MG63 (cell line): ENCODE results near the gene VSIG10L. TPM values are rescaled to one million over a fixed set of nuclear protein-coding genes. Genes with fewer than 3 reads are reported as not detected.

Source experiments
- DNase-seq: peaks from one replicate; pipeline ENCODE4 v3.0.0-alpha.2; 2020
- H3K27me3 ChIP-seq: fragments of 250-450 bp; sonication (Bioruptor Pico); 2 replicates; pipeline ENCODE4 v1.5.1; 2020; ENCODE audit warnings: mild to moderate bottlenecking, moderate library complexity
- H3K36me3 ChIP-seq: fragments of 250-450 bp; sonication (Bioruptor Pico); 2 replicates; pipeline ENCODE4 v1.5.1; 2020; ENCODE audit warnings: mild to moderate bottlenecking, moderate library complexity
- H3K4me3 ChIP-seq: fragments of 250-450 bp; sonication (Bioruptor Pico); 2 replicates; pipeline ENCODE4 v1.5.1; 2020; ENCODE audit warnings: mild to moderate bottlenecking, moderate library complexity
- H3K9me3 ChIP-seq: fragments of 250-450 bp; sonication (Bioruptor Pico); 2 replicates; pipeline ENCODE4 v1.5.1; 2020; ENCODE audit warnings: mild to moderate bottlenecking, moderate library complexity
- total RNA-seq: library from RNA; depleted of rRNA; stranded (reverse); fragments of >200 nt; shearing (Covaris generic); gene quantifications from 2 replicates; pipeline ENCODE4 v1.2.3, GENCODE V29; 2014; ENCODE audit warnings: low replicate concordance; rRNA removed

VSIG10L gene
- 0.10 and 0.95 TPM in 2 replicates for total RNA-seq

DNA sequence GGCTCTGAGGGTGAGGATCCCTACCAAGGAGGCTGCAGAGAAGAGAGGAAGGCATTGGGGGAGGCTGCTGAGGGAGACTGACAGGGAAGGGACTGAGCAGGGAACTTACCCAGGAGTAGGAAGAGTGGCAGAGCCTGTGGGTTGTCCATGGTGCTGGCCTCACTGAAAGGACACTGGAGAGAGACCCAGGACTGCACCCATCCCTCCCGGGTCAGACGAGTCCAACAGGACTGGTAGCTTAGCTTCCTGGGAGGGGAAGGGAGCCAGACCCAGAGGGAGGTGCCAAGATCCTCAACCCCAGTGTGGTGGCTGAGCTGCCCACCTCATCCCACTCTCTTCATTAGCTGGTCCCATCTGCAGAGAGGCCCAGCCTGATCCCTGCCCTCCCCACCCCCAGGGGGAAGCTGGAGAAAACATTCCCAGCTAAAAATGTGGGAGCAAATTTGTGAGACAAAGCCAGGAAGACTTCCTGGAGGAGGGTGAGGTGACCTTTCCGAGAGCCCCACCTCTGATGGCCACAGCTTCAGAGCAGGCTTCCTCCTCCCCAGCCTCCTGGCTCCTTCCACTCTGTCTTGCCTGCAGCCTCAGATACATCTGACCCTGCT is at the start of gene VSIG10L:
Gene VSIG10L, minus strand, starts transcription at position 164 of the 605 bp plus-strand sequence. Its CDS starts 15 bp downstream, at position 149.
- Histone ChIP-seq H3K36me3 (peaks cover 17% of the 10 kb centered on the region), H3K4me3 (no peak within 1 kb of the TSS), H3K27me3 (no peaks in the 10 kb centered on the region), H3K9me3 (no peaks in the 10 kb centered on the region)
- DNase-seq, result no peak

DNA sequence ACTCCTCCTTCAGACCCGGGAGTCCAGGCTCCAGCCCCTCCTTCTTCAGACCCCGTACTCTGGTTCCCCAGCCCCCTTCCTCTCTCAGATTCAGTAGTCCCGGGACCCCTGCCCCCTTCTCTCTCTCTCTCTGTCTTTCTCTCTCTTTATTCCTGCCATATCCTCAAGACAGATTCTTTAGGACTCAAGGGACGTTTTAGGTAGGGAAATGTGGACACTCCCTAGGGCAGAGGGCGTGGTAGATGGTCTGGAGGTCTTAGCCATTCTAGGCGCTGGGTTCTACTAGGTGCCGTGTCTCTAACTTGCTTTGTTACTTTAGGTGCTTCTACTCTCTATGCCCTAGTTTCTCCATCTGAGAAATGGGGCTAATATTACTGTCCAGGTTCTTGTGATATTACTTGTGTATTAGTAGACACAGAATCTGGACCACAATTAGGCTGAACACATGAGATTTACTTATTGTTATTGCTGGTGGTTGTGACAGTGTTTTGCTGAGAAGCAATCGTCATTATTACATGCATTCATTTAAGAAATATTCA is 49.2 kb upstream of the VSIG10L start:
- no peaks in the 10 kb centered on the region for H3K9me3 ChIP-seq
- H3K27me3 ChIP-seq, result no peaks in the 10 kb centered on the region
- H3K4me3 ChIP-seq, result no peak overlapping the region
- DNase-seq, result no peak
- no peaks in the 10 kb centered on the region for H3K36me3 ChIP-seq

DNA sequence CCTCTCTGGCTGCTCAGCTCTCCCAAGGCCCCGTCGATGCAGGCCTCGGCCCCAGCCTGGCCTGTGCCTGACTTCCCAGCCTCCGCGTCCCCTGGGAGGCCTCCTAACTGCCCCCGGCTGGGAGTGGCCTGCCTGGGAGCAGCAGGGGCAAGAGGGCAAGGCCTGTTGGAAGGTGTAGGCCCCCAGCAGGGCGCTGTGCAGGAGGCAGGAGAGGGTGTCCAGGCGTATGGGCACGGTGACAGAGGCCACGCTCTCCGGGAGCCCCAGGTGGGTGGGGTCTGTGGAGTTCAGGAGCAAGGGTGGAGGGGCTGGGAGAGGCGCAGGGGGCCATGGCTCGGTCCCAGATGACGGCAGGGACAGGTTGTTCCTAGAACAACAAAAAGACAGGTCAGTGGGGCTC is 47.2 kb upstream of the VSIG10L start:
- no peak for DNase-seq
- Histone ChIP-seq H3K27me3 (no peaks in the 10 kb centered on the region), H3K9me3 (no peaks in the 10 kb centered on the region), H3K4me3 (no peak overlapping the region), H3K36me3 (no peaks in the 10 kb centered on the region)

DNA sequence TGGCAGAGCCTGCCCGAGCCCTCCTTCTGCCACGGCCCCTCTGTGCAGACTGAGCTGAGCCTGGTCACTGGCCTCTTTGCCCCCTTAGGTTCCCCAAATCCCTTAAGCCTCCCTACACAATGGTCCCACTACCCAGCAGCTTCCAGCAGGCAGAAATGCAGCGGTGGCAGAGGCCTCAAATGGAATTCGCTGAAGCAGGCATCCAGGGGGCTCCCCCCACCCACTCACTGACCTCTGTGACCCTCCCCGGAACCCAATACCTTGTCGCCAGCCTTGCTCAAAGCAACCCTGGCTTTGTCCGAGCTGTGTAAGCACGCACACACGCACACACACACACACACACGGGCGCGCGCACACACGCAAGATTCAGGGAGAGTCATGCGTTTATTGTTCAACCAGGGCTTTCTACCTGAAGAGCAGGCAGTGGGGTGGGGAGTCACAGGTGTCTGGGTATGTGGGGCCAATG is 46.0 kb upstream of the VSIG10L start, which contains the start of gene LIM2:
Gene LIM2, minus strand, starts transcription at position 51 of the 466 bp plus-strand sequence. CDS start 531 bp downstream, outside the sequence.
- no peaks in the 10 kb centered on the region for H3K36me3 ChIP-seq
- DNase-seq, result no peak
- H3K4me3 ChIP-seq, result no peak within 1 kb of the TSS
- H3K27me3 ChIP-seq, result no peaks in the 10 kb centered on the region
- no peaks in the 10 kb centered on the region for H3K9me3 ChIP-seq

DNA sequence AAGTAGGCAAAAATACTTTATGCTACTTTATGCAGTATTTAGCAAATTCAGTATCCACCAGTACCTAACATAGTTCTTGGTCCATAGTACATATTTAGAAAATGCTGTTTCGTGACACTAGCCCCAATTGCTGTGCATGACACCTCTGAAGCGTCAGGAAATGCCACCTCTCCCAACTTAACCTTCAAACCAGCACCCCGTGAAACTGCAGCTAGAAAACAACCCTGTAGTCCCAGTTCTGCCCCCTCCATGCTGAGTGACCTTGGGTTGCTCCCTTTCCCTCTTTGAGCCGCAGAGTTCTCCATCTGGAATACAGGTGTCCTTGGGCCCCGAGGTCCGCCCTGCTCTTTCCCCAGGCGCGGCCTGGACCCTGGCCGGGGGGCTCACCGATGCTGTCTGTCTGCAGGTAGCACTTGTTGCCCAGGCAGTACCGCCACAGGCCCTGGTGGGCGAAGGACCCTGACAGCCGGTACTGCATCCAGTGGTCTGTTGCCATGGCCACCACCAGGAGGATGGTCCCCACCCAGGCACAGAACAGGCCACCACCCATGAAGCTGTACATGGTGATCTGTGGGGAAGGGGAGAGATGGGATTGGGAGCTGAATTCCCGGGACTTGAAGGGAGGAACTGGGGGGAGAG is 45.1 kb upstream of the VSIG10L start:
- no peak for DNase-seq
- no peaks in the 10 kb centered on the region for H3K27me3 ChIP-seq

DNA sequence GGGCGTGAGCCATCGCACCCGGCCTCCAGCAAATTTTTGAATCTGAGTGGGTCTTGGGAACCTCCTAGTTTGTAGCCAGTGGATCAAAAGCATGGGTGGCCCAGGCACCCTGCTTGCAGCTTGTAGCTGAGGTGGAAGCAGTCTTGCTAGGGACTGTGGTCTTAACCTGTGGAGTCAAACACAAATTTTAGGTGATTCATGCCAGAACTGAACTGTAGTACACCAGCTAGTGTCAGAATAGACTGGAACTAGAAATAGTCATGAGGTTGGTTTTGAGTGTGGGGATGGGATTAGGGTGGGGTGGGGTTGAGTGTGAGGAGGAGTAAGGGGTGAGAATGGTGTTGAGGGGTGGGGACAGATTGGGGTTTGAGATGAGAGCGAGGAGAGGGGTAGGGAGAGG is 40.1 kb upstream of the VSIG10L start:
- no peaks in the 10 kb centered on the region for H3K27me3 ChIP-seq
- H3K9me3 ChIP-seq, result no peaks in the 10 kb centered on the region
- no peak for DNase-seq
- no peaks in the 10 kb centered on the region for H3K36me3 ChIP-seq
- no peak overlapping the region for H3K4me3 ChIP-seq

More for the DNA sequence above, 45.1 kb upstream of the VSIG10L start:
- Histone ChIP-seq H3K36me3 (no peaks in the 10 kb centered on the region), H3K4me3 (no peak overlapping the region), H3K9me3 (no peaks in the 10 kb centered on the region)

DNA sequence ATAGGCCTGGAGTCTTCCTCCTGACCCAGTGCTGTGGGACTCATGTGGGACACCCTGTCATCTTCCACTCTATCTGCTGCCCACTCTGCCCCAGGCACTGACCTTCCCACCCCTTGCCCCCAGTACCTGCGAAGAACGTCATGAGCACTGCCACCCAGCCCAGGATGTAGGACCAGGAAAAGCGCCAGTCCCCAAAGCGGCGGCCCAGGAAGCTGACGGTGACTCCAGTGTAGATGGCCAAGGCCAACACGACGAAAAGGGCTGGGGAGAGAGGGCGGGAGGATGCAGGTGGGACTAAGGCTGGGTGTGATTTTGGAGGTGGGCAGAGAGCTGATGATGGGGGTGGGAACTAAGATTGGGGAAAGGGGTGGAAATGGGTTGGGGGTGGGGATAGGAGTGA is 38.4 kb upstream of the VSIG10L start:
- Histone ChIP-seq H3K9me3 (no peaks in the 10 kb centered on the region), H3K36me3 (no peaks in the 10 kb centered on the region), H3K4me3 (no peak overlapping the region), H3K27me3 (no peaks in the 10 kb centered on the region)
- no peak for DNase-seq

DNA sequence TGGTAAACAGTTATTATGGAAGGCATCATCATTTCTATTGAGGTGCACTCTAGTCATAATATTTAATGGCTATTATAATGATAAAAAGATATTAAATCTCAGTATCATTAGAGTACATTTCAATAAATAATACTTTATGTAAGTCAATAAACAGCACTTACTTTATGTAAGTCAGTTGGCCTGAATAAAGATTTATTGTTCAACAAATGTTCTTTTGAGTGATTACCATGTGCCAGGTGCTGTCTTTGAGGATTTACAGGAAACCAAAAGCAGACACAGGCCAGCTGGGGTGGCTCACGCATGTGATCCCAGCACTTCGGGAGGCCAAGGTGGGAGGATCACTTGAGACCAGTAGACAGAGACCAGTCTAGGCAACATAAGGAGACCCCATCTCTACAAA is 35.5 kb upstream of the VSIG10L start:
- no peaks in the 10 kb centered on the region for H3K36me3 ChIP-seq
- H3K27me3 ChIP-seq, result no peaks in the 10 kb centered on the region
- no peak for DNase-seq
- no peaks in the 10 kb centered on the region for H3K9me3 ChIP-seq
- H3K4me3 ChIP-seq, result no peak overlapping the region

DNA sequence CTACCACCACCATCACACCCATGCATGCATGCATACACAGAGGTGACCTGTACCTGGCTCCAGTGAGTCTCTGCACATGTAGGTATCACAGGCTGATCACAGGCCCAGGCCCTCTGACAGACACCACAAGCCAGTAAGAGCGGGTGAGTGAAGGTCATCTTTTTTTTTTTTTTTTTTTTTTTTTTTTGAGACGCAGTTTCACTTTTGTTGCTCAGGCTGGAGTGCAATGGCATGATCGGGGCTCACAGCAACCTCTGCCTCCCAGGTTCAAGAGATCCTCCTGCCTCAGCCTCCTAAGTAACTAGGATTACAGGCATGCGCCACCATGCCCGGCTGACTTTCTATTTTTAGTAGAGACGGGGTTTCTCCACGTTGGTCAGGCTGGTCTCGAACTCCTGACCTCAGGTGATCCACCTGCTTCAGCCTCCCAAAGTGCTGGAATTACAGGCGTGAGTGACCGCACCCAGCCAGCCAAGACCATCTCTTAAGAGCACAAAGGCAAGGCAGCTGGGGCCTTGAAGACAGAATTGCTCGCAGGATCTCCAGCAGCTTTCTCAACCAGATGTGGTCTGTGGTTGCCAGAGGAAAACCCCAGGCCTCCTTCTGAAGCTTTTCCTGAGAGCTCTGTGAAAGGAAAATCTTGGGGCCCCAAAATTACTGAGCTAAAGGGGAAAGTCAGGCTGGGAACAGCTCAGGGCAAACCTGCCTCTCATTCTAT is 33.7 kb upstream of the VSIG10L start:
- no peak for DNase-seq
- no peaks in the 10 kb centered on the region for H3K36me3 ChIP-seq
- no peaks in the 10 kb centered on the region for H3K9me3 ChIP-seq
- H3K4me3 ChIP-seq, result no peak overlapping the region
- H3K27me3 ChIP-seq, result no peaks in the 10 kb centered on the region

DNA sequence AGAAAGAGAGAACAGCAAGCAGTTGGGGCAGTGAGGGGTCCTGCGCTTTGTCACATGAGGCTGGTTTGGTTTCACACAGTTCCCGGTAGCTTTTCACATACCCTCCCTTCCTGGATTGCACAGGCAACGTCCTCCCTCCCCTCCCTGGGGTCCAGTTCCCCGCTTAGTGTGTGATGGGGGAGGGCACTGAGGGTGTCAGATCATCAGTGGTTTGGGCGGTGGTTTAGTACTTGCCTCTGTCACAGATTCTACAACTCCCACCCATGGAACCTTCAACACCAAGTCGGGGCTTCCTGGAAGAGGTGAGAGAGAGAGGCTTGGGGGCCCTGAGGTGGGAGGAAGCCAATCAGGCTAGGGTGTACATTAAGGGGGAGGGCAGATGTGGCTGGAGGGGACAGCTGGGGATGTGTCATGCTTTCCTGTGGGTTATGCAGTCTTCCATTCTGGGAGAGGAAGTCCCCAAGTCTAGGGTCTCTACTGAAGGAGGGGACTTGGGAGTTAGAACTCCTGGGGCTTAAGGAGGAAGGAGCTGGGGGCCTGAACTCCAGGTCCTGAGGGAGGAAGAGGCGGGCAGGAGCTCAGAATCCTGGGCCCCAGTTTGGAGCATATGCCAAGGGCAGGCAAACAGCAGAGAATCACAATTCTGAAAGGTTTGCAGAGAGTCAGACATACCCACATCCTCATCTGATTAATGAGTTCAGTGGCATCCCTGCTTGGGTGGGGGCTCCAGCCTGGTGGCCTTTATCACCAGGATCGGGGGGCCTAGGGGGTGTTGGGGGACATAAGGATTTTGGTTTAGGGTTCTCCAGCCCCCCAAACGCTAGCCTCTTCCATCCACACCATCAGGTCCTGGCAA is 30.9 kb upstream of the VSIG10L start, which contains the start of gene NKG7:
Gene NKG7, minus strand, starts transcription at position 6 of the 856 bp plus-strand sequence. CDS start 119 bp downstream, outside the sequence.
- Histone ChIP-seq H3K27me3 (no peaks in the 10 kb centered on the region), H3K4me3 (no peak within 1 kb of the TSS)
- no peak for DNase-seq

DNA sequence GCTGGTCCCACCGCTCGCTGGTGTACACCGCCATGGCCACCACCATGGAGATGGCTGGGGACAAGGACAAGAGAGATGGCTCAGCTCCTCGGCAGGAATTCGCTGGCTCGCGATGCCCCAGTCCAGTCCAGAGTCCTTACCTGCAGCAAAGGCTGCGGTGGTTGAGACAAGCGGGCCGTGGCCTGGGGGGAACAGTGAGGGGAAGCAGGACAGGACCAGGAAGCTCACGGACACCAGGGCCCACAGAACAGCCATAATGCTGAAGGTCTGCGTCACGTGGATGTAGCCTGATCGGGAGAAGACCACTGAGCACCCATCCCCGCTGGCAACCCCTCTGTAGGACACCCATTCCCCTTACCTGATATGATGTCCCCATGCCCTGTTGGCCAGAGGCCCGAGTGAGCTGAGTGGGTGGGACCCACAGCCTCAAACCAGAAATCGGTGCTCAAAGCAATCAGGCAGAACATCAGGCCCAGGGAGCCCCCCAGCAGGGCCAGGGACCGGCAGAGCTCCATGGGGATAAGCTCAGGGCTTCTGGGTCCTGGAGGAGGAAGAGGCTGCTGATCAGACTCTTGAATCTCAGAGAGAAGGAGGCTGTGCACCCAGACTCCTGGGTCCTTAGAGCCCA is 30.2 kb upstream of the VSIG10L start:
- no peaks in the 10 kb centered on the region for H3K36me3 ChIP-seq
- no peak for DNase-seq
- no peaks in the 10 kb centered on the region for H3K27me3 ChIP-seq
- H3K9me3 ChIP-seq, result no peaks in the 10 kb centered on the region
- H3K4me3 ChIP-seq, result no peak overlapping the region

More for the DNA sequence above, 30.9 kb upstream of the VSIG10L start, which contains the start of gene NKG7:
- no peaks in the 10 kb centered on the region for H3K36me3 ChIP-seq
- H3K9me3 ChIP-seq, result no peaks in the 10 kb centered on the region

DNA sequence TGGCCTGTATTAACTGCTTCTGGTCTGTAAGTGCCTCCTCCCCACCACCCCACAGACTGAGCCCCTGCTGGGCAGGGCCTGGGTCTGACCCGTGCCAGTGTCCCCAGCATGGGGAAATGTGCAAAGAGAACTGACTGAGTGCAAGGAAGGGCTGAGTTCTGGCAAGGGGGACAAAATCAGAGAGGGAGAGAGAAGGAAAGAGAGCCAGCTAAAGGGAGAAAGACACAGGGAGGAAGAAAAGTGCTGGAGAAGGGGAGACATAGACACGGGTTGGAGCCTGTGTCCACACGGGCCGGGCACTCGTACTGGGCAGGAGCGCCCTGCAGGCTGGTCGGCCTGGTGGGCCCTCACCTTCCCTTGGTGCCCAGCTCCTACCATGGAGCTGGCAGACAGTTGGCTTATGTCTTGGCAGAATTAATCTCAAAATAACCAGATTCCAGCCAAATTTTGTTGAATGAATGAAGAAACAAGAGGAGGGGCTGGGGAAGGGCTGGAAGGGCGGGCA is 29.3 kb upstream of the VSIG10L start:
- DNase-seq, result no peak
- Histone ChIP-seq H3K9me3 (no peaks in the 10 kb centered on the region), H3K4me3 (no peak overlapping the region), H3K36me3 (no peaks in the 10 kb centered on the region), H3K27me3 (no peaks in the 10 kb centered on the region)

DNA sequence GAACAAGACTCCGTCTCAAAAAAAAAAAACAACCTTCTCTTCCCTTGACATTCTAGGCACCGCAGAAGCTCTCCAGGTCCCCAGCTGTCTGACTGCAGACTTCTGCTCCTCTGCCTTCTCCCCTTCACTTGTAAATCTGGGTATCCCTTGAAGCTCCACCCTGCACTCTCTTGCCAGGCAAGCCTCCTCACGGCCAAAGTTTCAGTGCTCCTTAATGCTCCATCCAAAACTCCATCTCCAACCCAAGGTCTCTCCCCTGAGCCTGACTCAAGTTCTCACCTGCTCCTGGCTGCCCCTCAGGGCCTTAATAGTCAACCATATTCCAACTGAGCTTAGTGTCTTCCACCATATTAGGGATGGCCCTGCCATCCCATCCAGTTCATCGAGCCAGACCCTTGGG is 28.3 kb upstream of the VSIG10L start:
- Histone ChIP-seq H3K9me3 (no peaks in the 10 kb centered on the region), H3K36me3 (no peaks in the 10 kb centered on the region), H3K4me3 (no peak overlapping the region), H3K27me3 (no peaks in the 10 kb centered on the region)
- no peak for DNase-seq

DNA sequence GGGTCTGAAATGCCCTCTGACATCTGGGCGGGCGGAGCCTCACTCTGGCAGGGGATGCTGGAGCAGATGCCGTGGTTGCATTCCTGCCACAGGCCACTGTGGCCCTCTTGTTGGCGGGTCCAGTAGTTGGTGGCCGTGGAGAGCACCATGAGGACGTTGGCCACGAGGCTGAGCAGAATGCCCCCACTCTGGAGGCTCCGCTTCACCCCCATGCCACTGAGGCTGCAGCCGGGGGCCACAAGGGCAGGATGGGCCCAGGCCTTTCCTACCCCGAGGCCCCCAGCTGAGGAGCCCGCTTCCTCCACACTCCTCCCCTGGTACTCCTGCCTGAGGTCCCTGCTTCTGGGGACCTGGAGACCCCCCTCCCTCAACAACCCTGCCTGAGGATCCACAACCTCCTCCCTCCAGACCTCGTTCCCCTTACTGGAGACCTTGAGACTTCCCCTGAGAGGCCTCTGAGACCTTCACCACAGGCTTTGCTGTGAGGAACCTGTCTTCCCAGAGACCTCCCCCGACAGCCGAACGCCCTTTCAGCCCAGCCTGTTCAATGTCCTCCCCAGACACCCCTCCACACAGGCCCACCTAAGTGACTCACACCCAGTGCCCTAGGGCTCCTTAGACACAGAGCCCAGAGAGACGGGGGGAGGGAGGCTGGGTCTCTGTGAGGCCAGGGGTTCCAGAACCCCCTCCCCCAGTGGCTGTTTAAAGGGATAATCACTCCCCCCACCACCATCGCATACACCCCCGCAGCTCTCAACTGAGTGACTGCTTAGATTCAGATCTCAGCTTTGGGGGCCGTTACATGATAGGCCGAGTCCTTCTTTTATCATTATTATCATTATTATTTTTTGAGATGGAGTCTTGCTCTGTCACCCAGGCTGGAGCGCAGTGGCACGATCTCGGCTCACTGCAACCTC is 26.7 kb upstream of the VSIG10L start, which contains the start of gene CLDND2:
Gene CLDND2, minus strand, starts transcription at position 638 of the 917 bp plus-strand sequence. Its CDS starts 426 bp downstream, at position 212.
- Histone ChIP-seq H3K9me3 (no peaks in the 10 kb centered on the region), H3K36me3 (0 out of 2 replicates have a peak, but pooled peaks cover 2% of the 10 kb centered on the region), H3K27me3 (no peaks in the 10 kb centered on the region), H3K4me3 (peak within 1 kb of the TSS; percentile 98)
- DNase-seq, result no peak
